GM12878 (cell line): ENCODE measurements around the gene ERC2. TPM values are rescaled to one million over a fixed set of nuclear protein-coding genes. Genes with fewer than 3 reads are reported as not detected.

Source experiments
- ATAC-seq: fragments of 200-7000 bp; cut with Tn5 transposase; 3 replicates; pipeline ENCODE4 v1.9.1; 2020; ENCODE audit warnings: mild to moderate bottlenecking, moderate library complexity
- BruUV-seq: library from RNA; stranded (reverse); fragments of 400-500 nt; replicated peaks from 2 replicates; lab custom pipeline; 2021; lab: Mats Ljungman, UMichigan
- CTCF ChIA-PET: fragments of 300-600 bp; sonication (Branson Sonifier 250); formaldehyde crosslinking; extraction: SDS; loops from one replicate; lab custom pipeline; 2021; ENCODE audit warnings: inconsistent platforms; lab: Yijun Ruan, JAX
- POLR2A ChIA-PET: fragments of 350-600 bp; formaldehyde crosslinking; extraction: SDS; loops from one replicate; lab custom pipeline; 2021; ENCODE audit warnings: inconsistent platforms; lab: Charles Lee
- RAD21 ChIA-PET: fragments of 300-600 bp; sonication (Branson Sonifier 250); formaldehyde crosslinking; loops from one replicate; lab custom pipeline; 2023; ENCODE audit warnings: antibody characterized with exemption; ENCODE audit not compliant: unreplicated experiment; lab: Charles Lee
- SMC1A ChIA-PET: fragments of 300-600 bp; sonication (Branson Sonifier 250); formaldehyde crosslinking; loops from one replicate; lab custom pipeline; 2023; ENCODE audit not compliant: unreplicated experiment, uncharacterized antibody; lab: Charles Lee
- DNase-seq: peaks from one replicate; pipeline ENCODE4 v3.0.0-alpha.2; 2011; ENCODE audit warnings: low read depth, low spot score
- FAIRE-seq: peaks from 3 replicates; lab custom pipeline; 2011; peaks lifted over from hg19 to GRCh38; lab: Jason Lieb, UNC
- H2AFZ ChIP-seq: 2 replicates; pipeline ENCODE4 v1.6.0; 2011; ENCODE audit warnings: low read depth, low read length, control low read depth; ENCODE audit not compliant: control insufficient read depth
- H3K27ac ChIP-seq: 2 replicates; pipeline ENCODE4 v1.5.1; 2011; ENCODE audit warnings: control low read depth; ENCODE audit not compliant: control insufficient read depth, insufficient read depth
- H3K27me3 ChIP-seq, 2 experiments: replicated peaks in 1 of 2; 2 replicates each; pipeline versions ENCODE4 v1.6.0 to v1.6.1; 2011; ENCODE audit warnings: low read length in 1 of 2; ENCODE audit not compliant: control insufficient read depth in 2 of 2, insufficient read depth in 2 of 2
- H3K36me3 ChIP-seq, 2 experiments: 2 replicates each; pipeline ENCODE4 v1.5.1; 2011; ENCODE audit warnings: low read length in 1 of 2; ENCODE audit not compliant: control insufficient read depth in 2 of 2, insufficient read depth in 2 of 2
- H3K4me1 ChIP-seq: 2 replicates; pipeline ENCODE4 v1.6.1; 2011; ENCODE audit warnings: mild to moderate bottlenecking, low read length, moderate library complexity, mixed read lengths; ENCODE audit not compliant: control insufficient read depth, insufficient read depth
- H3K4me2 ChIP-seq: 2 replicates; pipeline ENCODE4 v1.6.0; 2011; ENCODE audit warnings: control low read depth; ENCODE audit not compliant: control insufficient read depth, insufficient read depth
- H3K4me3 ChIP-seq: fragments of 200-600 bp; sonication (generic); 2 replicates; pipeline ENCODE4 v1.5.1; 2016
- H3K79me2 ChIP-seq: 2 replicates; pipeline ENCODE4 v1.6.0; 2011; ENCODE audit warnings: low read length; ENCODE audit not compliant: control insufficient read depth, insufficient read depth
- H3K9ac ChIP-seq: 2 replicates; pipeline ENCODE4 v1.8.0; 2011; ENCODE audit warnings: low read length, control low read depth, mixed read lengths; ENCODE audit not compliant: control insufficient read depth, insufficient read depth
- H3K9me3 ChIP-seq: replicated peaks from 3 replicates; pipeline ENCODE4 v1.5.1; 2011; ENCODE audit warnings: mild to moderate bottlenecking, low read length; ENCODE audit not compliant: control insufficient read depth, insufficient read depth
- H4K20me1 ChIP-seq: 2 replicates; pipeline ENCODE4 v1.6.0; 2011; ENCODE audit not compliant: control insufficient read depth, insufficient read depth
- BCL11A ChIP-seq: IDR thresholded peaks from 2 replicates; pipeline ENCODE4 v1.6.1; 2011; ENCODE audit warnings: low read depth, low read length
- MEF2A ChIP-seq: IDR thresholded peaks from 2 replicates; pipeline ENCODE4 v1.6.1; 2011; ENCODE audit warnings: low read depth, mild to moderate bottlenecking, low read length, moderate library complexity; ENCODE audit not compliant: insufficient read depth
- MTA2 ChIP-seq: fragments of 450-650 bp; IDR thresholded peaks from 2 replicates; pipeline ENCODE4 v1.6.1; 2016; ENCODE audit warnings: low read depth, mild to moderate bottlenecking, moderate library complexity
- MTA3 ChIP-seq: IDR thresholded peaks from 2 replicates; pipeline ENCODE4 v1.6.1; 2012; ENCODE audit warnings: low read length, inconsistent platforms, borderline replicate concordance
- NBN ChIP-seq: fragments of 450-650 bp; IDR thresholded peaks from 2 replicates; pipeline ENCODE4 v1.6.1; 2016
- RELB ChIP-seq: fragments of 450-650 bp; IDR thresholded peaks from 2 replicates; pipeline ENCODE4 v1.6.1; 2017; ENCODE audit warnings: low read depth, mild to moderate bottlenecking, moderate library complexity
- REST ChIP-seq: IDR thresholded peaks from 2 replicates; pipeline ENCODE4 v1.6.1; 2012; ENCODE audit warnings: mild to moderate bottlenecking, low read depth, low read length
- SMAD1 ChIP-seq: fragments of 450-650 bp; IDR thresholded peaks from 2 replicates; pipeline ENCODE4 v1.6.1; 2018; ENCODE audit warnings: mild to moderate bottlenecking, low read depth; ENCODE audit not compliant: partially characterized antibody
- ZNF274 ChIP-seq: IDR thresholded peaks from one replicate; pipeline ENCODE4 v1.8.0; 2011; ENCODE audit not compliant: insufficient read length, insufficient read depth
- WGBS: methylation state at CpG from one replicate; pipeline ENCODE4 v1.1.6; 2016; ENCODE audit warnings: low lambda C conversion rate; ENCODE audit not compliant: insufficient replicate concordance, insufficient coverage; ENCODE audit errors: missing lambda C conversion rate; 5-methylcytosine and 5-hydroxymethylcytosine counted together
- in situ Hi-C: fragments of 300-500 bp; cut with MboI; formaldehyde crosslinking; loops from 9 replicates; pipeline ENCODE4 v1.14.3; 2018; ENCODE audit warnings: mixed read lengths
- intact Hi-C: fragments of 100-400 bp; cut with micrococcal nuclease; formaldehyde crosslinking; loops from one replicate; pipeline ENCODE4 v1.14.2; 2022; ENCODE audit not compliant: unreplicated experiment
- polyA plus RNA-seq, 11 experiments: library from polyadenylated mRNA; depleted of rRNA in 4 of 11; unstranded in 6 of 11; stranded (reverse) in 5 of 11; fragments of >200 nt; fragmentation: Nextera tagmentation in 4 of 11; fragmentation: Illumina TruSeq in 1 of 11; extraction: Ambion mirVana in 4 of 11; extraction: Trizol in 1 of 11; gene quantifications; 1 replicate in 1 of 11; 2 replicates in 10 of 11; pipeline versions ENCODE4 v1.2.1 to v1.2.3, GENCODE V29; 2011 to 2016; ENCODE audit warnings: inconsistent platforms in 2 of 11, missing spikeins in 2 of 11, low read depth in 1 of 11
- total RNA-seq, 4 experiments: library from RNA; depleted of rRNA in 3 of 4; stranded (reverse); fragments of >200 nt in 3 of 4; fragmentation: Illumina TruSeq in 1 of 4; extraction: Trizol in 1 of 4; gene quantifications; 2 replicates each; pipeline versions ENCODE4 v1.2.1 to v1.2.3, GENCODE V29; 2013 to 2021

ERC2 gene
- total and polyA plus RNA-seq, 10 of the 15 experiments (the other 5 are each of a cell fraction or from before 2014, with no cell fraction given) = 0.06 to 1.4 (median 0.12) TPM; not detected in 3

GRCh38 chr3:56196700-56197099 is 271.6 kb downstream of the ERC2 start:
- DNase-seq (no peak), FAIRE-seq (no peak), ATAC-seq (no peak)
- ChIA-PET SMC1A (no interaction called here), RAD21 (no interaction called here), CTCF (interaction anchor here (1.2 kb wide), 1 partner anchor 55 kb away, joined by 3 read pairs; no protein-coding TSS in a partner anchor), POLR2A (no interaction called here)
- H3K79me2 ChIP-seq = no peaks in the 10 kb centered on the region
- TF ChIP-seq MTA2 (no peak), SMAD1 (no peak), NBN (no peak), MEF2A (no peak), REST (no peak), RELB (no peak), BCL11A (no peak), ZNF274 (no peak), MTA3 (no peak)
- H4K20me1 ChIP-seq = no peaks in the 10 kb centered on the region
- H3K36me3 ChIP-seq = no peaks in the 10 kb centered on the region
- no peaks in the 10 kb centered on the region for H3K9me3 ChIP-seq
- in situ Hi-C loops = no loop called here
- 2% methylated on average over 3 of the region's 3 CpGs for WGBS
- no peaks in the 10 kb centered on the region for H3K4me1 ChIP-seq
- H3K4me2 ChIP-seq = no peak overlapping the region
- BruUV-seq = no TSS peak
- H3K27ac ChIP-seq = no peak overlapping the region
- no peak overlapping the region for H3K4me3 ChIP-seq
- intact Hi-C loops = no loop called here
- H2AFZ ChIP-seq = no peak overlapping the region
- no peaks in the 10 kb centered on the region for H3K27me3 ChIP-seq
- H3K9ac ChIP-seq = no peak overlapping the region
